Panc1 (cell line): ENCODE data around the gene RAB7A.

Experiments
- POLR2AphosphoS5 ChIP-seq: IDR thresholded peaks from 2 replicates; pipeline ENCODE4 v1.6.1; 2012; ENCODE audit warnings: mild to moderate bottlenecking, low read depth, low read length, moderate library complexity
- TF ChIP-seq, protein P1 (sequence below): fragments of 450-650 bp; IDR thresholded peaks from 2 replicates; pipeline ENCODE4 v1.5.1; 2017; ENCODE audit warnings: mild to moderate bottlenecking
- TF ChIP-seq, protein P2 (sequence below), 2 experiments: IDR thresholded peaks; 2 replicates each; pipeline ENCODE4 v1.6.1; 2011 to 2012; ENCODE audit warnings: low read depth in 2 of 2, control low read depth in 1 of 2, low read length in 1 of 2, mild to moderate bottlenecking in 1 of 2, moderate library complexity in 1 of 2; ENCODE audit not compliant: insufficient read depth in 1 of 2

DNA sequence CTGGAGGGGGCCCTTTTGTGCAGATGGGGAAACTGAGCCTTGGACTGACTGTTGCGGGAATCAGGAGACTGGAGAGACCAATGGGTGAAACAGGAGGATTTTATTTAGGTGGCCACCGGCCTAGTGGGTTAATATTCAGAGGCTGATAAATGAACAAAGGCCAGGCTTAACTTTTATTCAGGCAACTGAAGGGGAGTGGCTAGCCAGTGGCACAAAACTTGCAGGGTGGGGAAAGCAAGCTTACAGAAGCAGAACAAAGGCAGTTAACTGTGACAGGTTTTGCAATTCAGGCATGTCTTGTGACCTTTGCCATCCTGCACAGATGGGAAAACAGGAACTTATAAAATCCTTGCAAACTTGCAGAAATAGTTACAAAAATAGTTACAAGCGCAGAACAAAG is 128.5 kb downstream of the RAB7A start:
- no peak for TF ChIP-seq POLR2AphosphoS5
- TF ChIP-seq, protein P1, sequence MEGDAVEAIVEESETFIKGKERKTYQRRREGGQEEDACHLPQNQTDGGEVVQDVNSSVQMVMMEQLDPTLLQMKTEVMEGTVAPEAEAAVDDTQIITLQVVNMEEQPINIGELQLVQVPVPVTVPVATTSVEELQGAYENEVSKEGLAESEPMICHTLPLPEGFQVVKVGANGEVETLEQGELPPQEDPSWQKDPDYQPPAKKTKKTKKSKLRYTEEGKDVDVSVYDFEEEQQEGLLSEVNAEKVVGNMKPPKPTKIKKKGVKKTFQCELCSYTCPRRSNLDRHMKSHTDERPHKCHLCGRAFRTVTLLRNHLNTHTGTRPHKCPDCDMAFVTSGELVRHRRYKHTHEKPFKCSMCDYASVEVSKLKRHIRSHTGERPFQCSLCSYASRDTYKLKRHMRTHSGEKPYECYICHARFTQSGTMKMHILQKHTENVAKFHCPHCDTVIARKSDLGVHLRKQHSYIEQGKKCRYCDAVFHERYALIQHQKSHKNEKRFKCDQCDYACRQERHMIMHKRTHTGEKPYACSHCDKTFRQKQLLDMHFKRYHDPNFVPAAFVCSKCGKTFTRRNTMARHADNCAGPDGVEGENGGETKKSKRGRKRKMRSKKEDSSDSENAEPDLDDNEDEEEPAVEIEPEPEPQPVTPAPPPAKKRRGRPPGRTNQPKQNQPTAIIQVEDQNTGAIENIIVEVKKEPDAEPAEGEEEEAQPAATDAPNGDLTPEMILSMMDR, result no peak
- TF ChIP-seq, protein P2, sequence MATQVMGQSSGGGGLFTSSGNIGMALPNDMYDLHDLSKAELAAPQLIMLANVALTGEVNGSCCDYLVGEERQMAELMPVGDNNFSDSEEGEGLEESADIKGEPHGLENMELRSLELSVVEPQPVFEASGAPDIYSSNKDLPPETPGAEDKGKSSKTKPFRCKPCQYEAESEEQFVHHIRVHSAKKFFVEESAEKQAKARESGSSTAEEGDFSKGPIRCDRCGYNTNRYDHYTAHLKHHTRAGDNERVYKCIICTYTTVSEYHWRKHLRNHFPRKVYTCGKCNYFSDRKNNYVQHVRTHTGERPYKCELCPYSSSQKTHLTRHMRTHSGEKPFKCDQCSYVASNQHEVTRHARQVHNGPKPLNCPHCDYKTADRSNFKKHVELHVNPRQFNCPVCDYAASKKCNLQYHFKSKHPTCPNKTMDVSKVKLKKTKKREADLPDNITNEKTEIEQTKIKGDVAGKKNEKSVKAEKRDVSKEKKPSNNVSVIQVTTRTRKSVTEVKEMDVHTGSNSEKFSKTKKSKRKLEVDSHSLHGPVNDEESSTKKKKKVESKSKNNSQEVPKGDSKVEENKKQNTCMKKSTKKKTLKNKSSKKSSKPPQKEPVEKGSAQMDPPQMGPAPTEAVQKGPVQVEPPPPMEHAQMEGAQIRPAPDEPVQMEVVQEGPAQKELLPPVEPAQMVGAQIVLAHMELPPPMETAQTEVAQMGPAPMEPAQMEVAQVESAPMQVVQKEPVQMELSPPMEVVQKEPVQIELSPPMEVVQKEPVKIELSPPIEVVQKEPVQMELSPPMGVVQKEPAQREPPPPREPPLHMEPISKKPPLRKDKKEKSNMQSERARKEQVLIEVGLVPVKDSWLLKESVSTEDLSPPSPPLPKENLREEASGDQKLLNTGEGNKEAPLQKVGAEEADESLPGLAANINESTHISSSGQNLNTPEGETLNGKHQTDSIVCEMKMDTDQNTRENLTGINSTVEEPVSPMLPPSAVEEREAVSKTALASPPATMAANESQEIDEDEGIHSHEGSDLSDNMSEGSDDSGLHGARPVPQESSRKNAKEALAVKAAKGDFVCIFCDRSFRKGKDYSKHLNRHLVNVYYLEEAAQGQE (IDR thresholded peaks at IDR 0.05; ENCODE audit: insufficient read depth in 1 of 2, low read depth in 2 of 2, low read length in 1 of 2), result no peak
